HEK293 (cell line): ENCODE measurements around the gene SLC29A1.

ENCODE experiments used
- RBAK ChIP-seq: fragments of 450-650 bp; formaldehyde crosslinking; IDR thresholded peaks from 2 replicates; pipeline ENCODE4 v1.5.1; 2016; ENCODE audit warnings: missing biosample characterization, missing genetic modification characterization
- SETDB1 ChIP-seq: IDR thresholded peaks from one replicate; pipeline ENCODE4 v1.6.1; 2017; ENCODE audit warnings: mild to moderate bottlenecking, low read length, moderate library complexity, mixed read lengths; ENCODE audit not compliant: insufficient read length
- TF ChIP-seq, protein P1 (sequence below): fragments of 450-650 bp; formaldehyde crosslinking; IDR thresholded peaks from 2 replicates; pipeline ENCODE4 v1.5.1; 2016; ENCODE audit warnings: missing biosample characterization, missing genetic modification characterization, low read depth
- TF ChIP-seq, protein P2 (sequence below): fragments of 450-650 bp; formaldehyde crosslinking; IDR thresholded peaks from 2 replicates; pipeline ENCODE4 v1.5.1; 2016; ENCODE audit warnings: missing biosample characterization, missing genetic modification characterization
- TF ChIP-seq, protein P3 (sequence below): fragments of 450-650 bp; formaldehyde crosslinking; IDR thresholded peaks from 2 replicates; pipeline ENCODE4 v1.5.1; 2016; ENCODE audit warnings: missing biosample characterization, missing genetic modification characterization

DNA sequence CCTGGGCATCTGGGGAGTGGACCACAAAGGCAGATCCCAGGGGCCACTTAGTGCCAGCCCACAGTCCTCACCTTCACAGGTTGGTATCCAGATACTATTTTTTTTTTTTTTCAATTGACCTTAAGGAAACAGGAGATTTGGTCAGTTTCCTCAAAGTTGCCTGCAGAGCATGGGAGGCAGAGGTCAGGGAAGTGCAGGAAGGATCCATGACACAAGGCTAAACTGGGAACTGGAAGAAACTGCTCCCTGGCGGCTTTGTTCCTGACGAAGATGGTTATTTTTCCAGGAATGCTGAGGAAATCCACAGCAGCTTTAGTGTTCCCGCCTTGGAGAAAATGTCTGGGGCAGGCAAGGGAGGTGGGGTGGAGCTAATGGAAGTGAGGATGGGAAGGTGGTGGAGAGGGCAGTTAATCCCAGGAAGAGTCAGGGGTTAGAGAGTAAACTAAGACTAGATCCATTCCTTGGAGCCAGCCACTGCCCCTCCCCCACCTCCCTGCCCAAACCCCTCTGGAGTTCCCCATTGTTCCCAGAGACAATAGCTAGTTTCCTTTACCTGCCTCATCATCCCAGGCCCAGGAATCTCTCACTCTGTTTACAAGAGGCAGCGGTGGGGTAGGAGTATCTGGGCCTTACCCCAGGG lies 20.9 kb upstream of the SLC29A1 start:
- TF ChIP-seq, protein P1, sequence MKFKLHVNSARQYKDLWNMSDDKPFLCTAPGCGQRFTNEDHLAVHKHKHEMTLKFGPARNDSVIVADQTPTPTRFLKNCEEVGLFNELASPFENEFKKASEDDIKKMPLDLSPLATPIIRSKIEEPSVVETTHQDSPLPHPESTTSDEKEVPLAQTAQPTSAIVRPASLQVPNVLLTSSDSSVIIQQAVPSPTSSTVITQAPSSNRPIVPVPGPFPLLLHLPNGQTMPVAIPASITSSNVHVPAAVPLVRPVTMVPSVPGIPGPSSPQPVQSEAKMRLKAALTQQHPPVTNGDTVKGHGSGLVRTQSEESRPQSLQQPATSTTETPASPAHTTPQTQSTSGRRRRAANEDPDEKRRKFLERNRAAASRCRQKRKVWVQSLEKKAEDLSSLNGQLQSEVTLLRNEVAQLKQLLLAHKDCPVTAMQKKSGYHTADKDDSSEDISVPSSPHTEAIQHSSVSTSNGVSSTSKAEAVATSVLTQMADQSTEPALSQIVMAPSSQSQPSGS, result no peak
- TF ChIP-seq, protein P2, sequence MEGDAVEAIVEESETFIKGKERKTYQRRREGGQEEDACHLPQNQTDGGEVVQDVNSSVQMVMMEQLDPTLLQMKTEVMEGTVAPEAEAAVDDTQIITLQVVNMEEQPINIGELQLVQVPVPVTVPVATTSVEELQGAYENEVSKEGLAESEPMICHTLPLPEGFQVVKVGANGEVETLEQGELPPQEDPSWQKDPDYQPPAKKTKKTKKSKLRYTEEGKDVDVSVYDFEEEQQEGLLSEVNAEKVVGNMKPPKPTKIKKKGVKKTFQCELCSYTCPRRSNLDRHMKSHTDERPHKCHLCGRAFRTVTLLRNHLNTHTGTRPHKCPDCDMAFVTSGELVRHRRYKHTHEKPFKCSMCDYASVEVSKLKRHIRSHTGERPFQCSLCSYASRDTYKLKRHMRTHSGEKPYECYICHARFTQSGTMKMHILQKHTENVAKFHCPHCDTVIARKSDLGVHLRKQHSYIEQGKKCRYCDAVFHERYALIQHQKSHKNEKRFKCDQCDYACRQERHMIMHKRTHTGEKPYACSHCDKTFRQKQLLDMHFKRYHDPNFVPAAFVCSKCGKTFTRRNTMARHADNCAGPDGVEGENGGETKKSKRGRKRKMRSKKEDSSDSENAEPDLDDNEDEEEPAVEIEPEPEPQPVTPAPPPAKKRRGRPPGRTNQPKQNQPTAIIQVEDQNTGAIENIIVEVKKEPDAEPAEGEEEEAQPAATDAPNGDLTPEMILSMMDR (tag by site-specific recombination), result no peak
- TF ChIP-seq SETDB1 (no peak), RBAK (tag by site-specific recombination) (no peak)
- TF ChIP-seq, protein P3, sequence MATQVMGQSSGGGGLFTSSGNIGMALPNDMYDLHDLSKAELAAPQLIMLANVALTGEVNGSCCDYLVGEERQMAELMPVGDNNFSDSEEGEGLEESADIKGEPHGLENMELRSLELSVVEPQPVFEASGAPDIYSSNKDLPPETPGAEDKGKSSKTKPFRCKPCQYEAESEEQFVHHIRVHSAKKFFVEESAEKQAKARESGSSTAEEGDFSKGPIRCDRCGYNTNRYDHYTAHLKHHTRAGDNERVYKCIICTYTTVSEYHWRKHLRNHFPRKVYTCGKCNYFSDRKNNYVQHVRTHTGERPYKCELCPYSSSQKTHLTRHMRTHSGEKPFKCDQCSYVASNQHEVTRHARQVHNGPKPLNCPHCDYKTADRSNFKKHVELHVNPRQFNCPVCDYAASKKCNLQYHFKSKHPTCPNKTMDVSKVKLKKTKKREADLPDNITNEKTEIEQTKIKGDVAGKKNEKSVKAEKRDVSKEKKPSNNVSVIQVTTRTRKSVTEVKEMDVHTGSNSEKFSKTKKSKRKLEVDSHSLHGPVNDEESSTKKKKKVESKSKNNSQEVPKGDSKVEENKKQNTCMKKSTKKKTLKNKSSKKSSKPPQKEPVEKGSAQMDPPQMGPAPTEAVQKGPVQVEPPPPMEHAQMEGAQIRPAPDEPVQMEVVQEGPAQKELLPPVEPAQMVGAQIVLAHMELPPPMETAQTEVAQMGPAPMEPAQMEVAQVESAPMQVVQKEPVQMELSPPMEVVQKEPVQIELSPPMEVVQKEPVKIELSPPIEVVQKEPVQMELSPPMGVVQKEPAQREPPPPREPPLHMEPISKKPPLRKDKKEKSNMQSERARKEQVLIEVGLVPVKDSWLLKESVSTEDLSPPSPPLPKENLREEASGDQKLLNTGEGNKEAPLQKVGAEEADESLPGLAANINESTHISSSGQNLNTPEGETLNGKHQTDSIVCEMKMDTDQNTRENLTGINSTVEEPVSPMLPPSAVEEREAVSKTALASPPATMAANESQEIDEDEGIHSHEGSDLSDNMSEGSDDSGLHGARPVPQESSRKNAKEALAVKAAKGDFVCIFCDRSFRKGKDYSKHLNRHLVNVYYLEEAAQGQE (tag by site-specific recombination), result no peak
